GM21723 (cell line): ENCODE measurements around the gene PLCZ1.
"Not testable (repeated sequence)": the region's sequence is repeated elsewhere in the genome, so short reads cannot be mapped to it uniquely, and the experiment has no call there.

Experiments
- ATAC-seq: cut with Tn5 transposase; IDR thresholded peaks from one replicate; pipeline ENCODE4 v1.9.1; 2021; ENCODE audit warnings: mild to moderate bottlenecking, moderate library complexity; ENCODE audit not compliant: unreplicated experiment

PLCZ1 gene

GRCh38 chr12:18703321-18703720 is 34.5 kb downstream of the PLCZ1 start:
- ATAC-seq, result no peak

- no peak for ATAC-seq
Observed at GRCh38 chr12:18700271-18700670, 37.5 kb downstream of the PLCZ1 start.

DNA sequence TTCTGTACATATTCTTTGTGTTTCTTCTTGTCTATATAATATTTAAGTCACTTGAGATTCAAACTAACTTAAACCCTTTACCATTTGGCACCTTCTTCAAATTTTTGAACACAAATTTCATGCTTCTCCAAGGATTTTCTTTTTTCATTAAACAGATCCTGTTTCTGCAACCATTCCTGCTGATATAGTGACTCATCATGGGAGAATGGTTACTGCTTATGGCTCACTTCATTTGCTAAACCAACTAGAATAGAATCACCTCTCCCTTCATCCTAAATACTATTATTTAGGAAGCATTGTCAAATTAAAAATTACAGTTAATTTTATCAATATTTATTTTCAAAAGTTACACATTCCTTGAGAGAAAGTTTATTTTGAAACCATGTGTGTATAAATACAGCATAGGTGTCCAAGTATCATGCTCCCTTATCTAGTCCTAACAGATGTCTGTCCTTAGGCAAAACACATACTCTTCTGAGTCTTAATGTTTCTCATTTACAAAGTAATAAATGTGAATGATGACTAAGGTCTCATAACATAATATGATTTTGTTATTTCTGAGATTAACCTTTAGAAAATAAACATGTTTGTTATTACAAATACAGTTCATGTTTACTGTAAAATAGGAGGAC is 40.7 kb downstream of the PLCZ1 start:
- no peak for ATAC-seq

DNA sequence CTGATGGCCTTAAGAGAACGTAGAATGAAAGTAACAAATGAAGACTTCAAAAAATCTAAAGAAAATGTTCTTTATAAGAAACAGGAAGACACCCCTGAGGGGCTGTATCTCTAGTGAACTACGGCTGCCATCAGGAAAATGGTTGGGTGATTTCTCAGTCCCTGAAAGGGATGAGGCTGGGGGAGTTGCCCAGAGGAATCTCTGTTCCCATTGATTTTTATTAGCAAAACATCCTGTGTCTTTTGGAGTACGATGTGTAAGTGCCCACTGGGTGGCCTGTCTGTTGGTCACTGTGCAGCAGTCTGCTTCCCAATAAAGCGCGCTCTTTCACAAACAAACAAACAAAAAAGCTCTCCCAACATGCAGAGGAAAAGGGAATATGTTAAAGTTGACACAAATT is 43.8 kb downstream of the PLCZ1 start:
- ATAC-seq, result not testable (repeated sequence)

GRCh38 chr12:18690653-18691052 is 47.2 kb downstream of the PLCZ1 start:
- ATAC-seq, result no peak

- no peak for ATAC-seq
Observed at GRCh38 chr12:18689771-18690170, 48.0 kb downstream of the PLCZ1 start.

DNA sequence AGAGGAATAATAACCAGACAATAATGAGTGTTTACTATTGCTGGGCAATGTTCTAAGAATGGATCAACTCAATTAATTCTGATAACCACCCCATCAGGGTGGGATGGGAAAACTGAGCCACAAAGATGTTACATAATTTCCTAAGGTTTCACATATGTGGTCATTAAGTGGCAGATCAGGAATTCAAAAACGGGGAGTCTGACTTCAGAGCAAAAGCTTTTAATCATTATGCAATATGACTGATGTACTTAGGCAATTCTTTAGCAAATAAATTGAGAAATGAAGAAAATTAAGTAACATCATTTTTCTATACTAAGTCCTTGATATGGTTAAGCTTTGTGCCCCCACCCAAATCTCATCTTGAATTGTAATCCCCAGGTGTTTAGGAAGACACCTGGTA is 53.4 kb downstream of the PLCZ1 start:
- no peak for ATAC-seq

- no peak for ATAC-seq
Observed at GRCh38 chr12:18683327-18684013, 54.3 kb downstream of the PLCZ1 start.

DNA sequence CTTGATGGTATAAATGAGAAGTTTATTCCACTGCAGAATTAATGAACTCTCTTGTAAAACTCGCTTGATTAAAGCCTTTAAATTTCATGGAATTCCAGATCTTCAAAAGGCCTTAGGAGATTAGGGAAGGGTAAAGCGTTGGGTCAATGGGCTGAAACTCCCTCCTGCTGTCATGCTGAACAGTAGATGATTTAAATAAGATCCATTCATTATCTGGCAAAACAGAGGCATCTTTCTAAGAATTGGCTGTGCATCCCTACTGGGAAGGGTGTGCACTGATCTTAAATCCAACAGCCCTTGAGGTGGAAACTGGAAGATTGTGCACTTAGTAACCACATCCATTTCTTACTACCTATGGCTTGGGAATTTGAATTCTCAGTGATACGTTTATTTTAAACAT is 56.0 kb downstream of the PLCZ1 start:
- no peak for ATAC-seq

DNA sequence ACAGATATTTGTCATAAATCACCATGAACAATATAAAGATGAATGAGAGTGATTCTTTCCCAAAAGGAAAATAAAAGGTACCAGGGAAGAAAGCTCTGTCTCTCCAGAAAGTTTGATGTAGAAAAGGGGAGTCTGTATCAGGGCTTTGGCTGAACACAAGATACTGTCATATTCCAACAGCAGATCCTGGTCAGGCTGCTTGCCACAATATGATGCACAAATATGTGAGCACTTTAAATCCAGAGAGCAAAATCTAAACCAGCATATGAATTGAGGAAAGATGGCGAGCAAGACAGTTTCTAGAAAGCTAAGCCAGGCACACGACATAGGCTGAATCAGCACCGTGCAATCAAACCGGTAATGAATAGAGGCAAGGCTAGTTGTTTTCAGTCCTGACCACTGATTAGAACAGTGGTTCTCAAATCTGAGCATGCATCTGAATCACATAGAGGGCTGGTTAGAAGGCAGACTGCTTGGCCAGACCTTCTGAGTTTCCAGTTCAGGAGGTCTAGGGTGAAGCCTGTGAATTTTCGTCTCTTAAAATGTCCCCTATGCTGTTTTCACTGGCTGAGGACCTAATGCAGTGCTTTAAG is 60.7 kb downstream of the PLCZ1 start:
- no peak for ATAC-seq

DNA sequence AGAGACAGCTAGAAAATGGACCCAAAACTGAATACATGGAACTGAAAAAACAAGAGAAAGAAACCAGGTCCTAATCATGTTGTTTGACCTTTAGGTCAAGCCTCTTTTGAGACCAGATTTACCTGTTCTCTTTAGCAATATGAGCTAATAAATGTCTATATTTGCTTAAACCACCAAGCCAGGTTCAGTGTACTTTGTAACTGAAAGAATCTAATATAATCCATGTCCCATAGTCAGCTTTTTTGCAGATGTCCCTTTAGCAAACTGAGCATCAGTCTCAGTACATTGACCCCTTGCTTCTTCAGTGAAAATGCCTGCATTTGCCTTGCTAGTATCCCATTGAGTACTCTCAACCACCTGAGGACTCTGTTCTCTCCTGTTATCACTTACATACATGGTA is 61.7 kb downstream of the PLCZ1 start:
- no peak for ATAC-seq

DNA sequence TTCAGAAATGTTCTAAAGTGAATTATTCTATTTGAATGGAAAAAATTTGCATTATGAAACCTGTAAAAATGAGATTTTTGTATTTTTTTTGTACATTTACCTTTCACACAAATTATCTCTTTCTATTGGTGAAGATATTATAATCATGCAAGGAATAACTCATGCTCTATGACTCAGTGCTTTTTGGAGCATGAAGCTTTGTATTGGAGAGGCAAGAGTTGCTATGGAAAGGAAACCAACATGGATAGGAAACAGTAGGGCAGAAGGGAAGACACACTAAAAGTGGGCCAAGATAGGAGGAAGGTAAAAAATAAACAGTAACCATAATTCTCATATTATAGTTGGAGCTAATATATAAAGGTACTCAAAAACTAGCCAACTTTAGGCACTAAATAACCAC is 79.0 kb downstream of the PLCZ1 start:
- no peak for ATAC-seq

DNA sequence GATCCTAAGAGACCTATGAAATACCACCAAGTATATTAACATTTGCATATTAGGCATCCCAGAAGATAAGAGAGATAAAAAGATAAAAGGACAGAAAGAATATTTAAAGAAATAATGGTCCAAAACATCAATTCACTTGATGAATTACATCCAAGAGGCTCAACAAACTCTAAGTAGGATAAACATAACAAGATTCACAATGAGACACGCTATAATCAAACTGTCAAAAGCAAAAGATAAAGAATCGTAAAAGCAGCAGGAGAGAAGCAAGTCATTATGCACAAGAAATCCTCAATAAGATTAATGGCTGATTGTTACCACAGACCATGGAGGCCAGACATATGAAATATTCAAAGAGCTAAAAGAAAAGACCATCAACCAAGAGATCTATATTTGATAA is 79.6 kb downstream of the PLCZ1 start:
- ATAC-seq, result no peak

- ATAC-seq, result no peak
Observed at GRCh38 chr12:18655351-18655750, 82.5 kb downstream of the PLCZ1 start.

DNA sequence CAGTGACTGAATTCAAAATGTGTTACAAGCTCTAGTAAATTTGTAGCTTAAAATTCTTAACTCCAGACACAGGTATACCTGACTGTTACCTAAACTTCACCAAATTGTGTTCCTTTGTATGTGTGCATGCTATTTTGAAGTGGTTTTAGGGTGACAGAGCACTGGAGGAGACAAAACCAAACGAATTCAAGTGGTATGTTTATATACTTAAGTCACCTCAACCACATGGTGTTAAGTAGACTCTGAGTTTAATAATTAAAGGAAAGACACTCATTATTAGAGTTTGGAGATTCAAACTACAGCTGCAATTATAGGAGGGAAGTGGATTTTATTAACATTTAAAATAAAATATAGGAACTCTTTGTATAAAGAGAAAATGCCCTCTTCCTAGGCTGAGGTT is 84.3 kb downstream of the PLCZ1 start:
- ATAC-seq, result no peak

GRCh38 chr12:18652596-18652995 is 85.2 kb downstream of the PLCZ1 start:
- no peak for ATAC-seq

DNA sequence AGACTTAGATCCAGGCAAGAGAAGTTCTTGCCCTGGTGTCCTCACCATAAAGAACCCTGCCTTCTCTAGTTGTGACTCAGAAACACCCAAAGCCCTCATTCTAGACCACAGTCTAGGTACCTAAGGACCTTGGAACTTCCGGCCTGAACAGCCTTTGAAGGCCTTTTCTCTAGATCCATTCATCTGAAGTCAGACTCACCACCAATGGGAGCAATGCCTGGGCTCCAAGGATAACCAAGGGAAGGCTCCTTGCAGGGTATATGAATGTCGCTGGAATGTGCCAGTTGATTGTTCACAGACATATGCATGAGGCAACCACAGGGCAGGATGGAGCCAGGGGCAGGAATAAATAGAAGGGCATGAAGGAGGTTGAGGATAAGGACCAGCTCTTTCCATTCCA is 86.3 kb downstream of the PLCZ1 start:
- no peak for ATAC-seq

GRCh38 chr12:18646286-18646890 is 91.4 kb downstream of the PLCZ1 start:
- ATAC-seq, result no peak

GRCh38 chr12:18644564-18644963 is 93.2 kb downstream of the PLCZ1 start:
- no peak for ATAC-seq

DNA sequence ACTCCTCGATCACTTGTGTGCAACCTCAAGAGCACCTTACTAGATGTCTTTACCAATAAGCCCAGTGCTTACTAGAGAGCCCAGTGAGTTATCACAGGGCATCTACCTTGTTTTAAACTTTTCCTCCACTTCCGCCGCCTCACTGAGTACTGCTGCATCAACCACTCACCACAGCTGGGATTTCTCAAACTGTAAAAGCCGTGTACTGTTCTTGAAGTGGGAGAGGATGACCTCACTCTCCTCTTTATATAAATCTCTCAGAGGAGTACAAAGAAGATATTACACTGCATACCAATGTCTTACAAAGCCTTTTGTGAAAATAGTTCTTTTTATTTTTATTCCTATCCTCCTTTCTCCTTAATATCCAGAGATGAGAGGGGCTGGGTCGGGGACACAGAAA is 94.1 kb downstream of the PLCZ1 start:
- no peak for ATAC-seq

DNA sequence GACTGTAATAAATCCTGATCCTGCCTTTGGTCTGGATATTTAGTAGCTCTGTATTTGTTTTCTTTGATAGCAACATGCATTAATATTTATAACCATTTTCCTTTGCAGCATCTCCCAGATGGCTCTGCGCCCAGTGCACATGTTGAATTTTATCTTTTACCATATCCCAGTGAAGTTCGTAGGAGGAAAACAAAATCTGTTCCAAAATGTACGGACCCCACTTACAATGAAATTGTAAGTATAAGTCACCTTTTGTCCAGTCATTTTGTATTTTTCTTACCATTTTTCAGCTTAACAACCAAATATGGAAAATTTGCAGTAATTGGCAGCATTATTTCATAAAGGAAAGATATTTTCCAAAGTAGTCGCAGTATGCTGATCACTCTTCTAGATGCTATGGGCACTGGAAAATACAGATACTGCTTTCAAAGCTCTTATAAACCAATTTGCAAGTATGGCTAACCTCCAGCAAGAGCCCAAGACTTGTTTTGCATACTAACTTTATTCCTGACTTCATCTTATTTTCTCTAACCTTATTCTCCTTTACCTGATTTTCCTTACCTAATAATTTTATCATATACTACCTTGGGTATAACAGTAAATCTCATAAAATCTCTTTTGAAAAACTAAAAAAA is 97.4 kb downstream of the PLCZ1 start:
- ATAC-seq, result no peak

- no peak for ATAC-seq
Observed at GRCh38 chr12:18634382-18634781, 103.4 kb downstream of the PLCZ1 start.
